ENCODE measurements around the gene CACHD1. TPM values are rescaled to one million over a fixed set of nuclear protein-coding genes. Genes with fewer than 3 reads are reported as not detected.

The CACHD1 gene
- total RNA-seq, 1 experiment from 2014 or later = 8.4 TPM

DNA sequence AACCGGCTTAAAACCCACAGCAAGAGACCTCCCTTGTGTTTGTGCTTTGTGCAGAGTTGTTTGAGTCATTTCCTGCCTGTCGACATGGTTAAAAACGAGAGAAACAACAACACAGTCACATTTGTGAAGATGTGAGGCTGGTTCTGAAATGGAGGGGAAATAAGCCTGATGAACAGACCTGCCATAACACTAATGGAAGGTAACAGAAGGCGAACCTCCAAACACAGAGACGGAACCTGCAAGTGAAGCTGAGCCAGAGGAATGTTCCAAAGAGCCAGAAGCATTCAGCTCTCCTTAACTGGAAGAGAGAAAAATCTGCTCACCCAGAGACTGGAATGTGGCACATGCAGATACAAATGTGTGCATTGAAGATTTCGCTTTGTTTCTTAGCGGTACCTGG lies 221.7 kb downstream of the CACHD1 start (continued):
- no peak for TF ChIP-seq REST (IDR thresholded peaks at IDR 0.05; ENCODE audit: low read depth)
- no peak for TF ChIP-seq EZH2 (IDR thresholded peaks at IDR 0.05)
- TF ChIP-seq SP1 (IDR thresholded peaks at IDR 0.05; ENCODE audit: low read depth) = no peak
- TF ChIP-seq EGR1 (IDR thresholded peaks at IDR 0.05; ENCODE audit: low read depth) = no peak

DNA sequence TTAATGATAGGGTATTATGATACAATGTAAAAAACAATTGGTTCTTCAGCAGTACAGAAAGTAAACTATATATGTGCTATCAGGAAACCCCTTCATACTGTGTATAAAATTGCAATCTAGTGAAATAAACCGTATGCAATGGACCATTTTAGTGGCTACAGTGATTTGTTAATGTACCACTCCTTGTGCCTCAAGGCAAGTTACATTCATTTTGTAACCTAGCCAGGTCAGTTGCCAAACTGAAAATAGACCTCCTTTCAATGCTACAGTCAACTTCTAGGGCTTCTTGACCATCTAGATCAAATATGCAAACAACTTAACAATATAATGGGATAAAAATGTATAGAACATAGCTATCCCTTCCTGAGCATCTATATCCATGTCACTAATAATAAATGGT lies 223.0 kb downstream of the CACHD1 start:
- H3K36me3 ChIP-seq (ENCODE audit: control insufficient read depth in 1 of 2, insufficient read depth in 2 of 2, low read length in 2 of 2) = peaks cover 0 to 2% of the 10 kb centered on the region in 2 experiments; a peak in 1 of 4 replicates
- CTCF ChIA-PET = no interaction called here
- no peak for DNase-seq (ENCODE audit: low read depth, low spot score)

More for the DNA sequence above, 223.0 kb downstream of the CACHD1 start:
- H3K27ac ChIP-seq (ENCODE audit: low read depth, low read length) = no peak overlapping the region
- ChIA-PET POLR2A (no interaction called here), RAD21 (ENCODE audit: low non-redundant PET in 1 of 2, low total read pairs in 2 of 2, uncharacterized antibody in 2 of 2, unreplicated experiment in 2 of 2) (no interaction called here)
- H3K79me2 ChIP-seq (ENCODE audit: insufficient read depth, low read length) = no peaks in the 10 kb centered on the region
- no peak overlapping the region for H3K4me2 ChIP-seq (ENCODE audit: low read length)
- no peaks in the 10 kb centered on the region for H3K9me3 ChIP-seq (ENCODE audit: control insufficient read depth in 1 of 2, insufficient read depth in 1 of 2, low read depth in 1 of 2, low read length in 2 of 2)
- no peak overlapping the region for H3K9ac ChIP-seq (ENCODE audit: low read length)
- no peak overlapping the region for H2AFZ ChIP-seq (ENCODE audit: low read depth, low read length, poor library complexity, severe bottlenecking)
- TF ChIP-seq FOSL1 (IDR thresholded peaks at IDR 0.05; ENCODE audit: low read depth) (no peak), JUND (IDR thresholded peaks at IDR 0.05) (no peak), ZNF274 (IDR thresholded peaks at IDR 0.05; ENCODE audit: low read depth, low read length) (no peak), ELF1 (IDR thresholded peaks at IDR 0.05; ENCODE audit: borderline replicate concordance, low read depth) (no peak), EZH2phosphoT487 (IDR thresholded peaks at IDR 0.05; ENCODE audit: borderline replicate concordance) (no peak), POLR2A (IDR thresholded peaks at IDR 0.05; ENCODE audit: borderline replicate concordance, extremely low read depth, insufficient read depth, insufficient read length) (no peak), EZH2 (IDR thresholded peaks at IDR 0.05) (no peak), POLR2AphosphoS5 (IDR thresholded peaks at IDR 0.05; ENCODE audit: low read depth, low read length) (no peak), YY1 (IDR thresholded peaks at IDR 0.05; ENCODE audit: extremely low read depth, insufficient replicate concordance, low read depth, low read length) (no peak), EGR1 (IDR thresholded peaks at IDR 0.05; ENCODE audit: low read depth) (no peak), ZFX (IDR thresholded peaks at IDR 0.05) (no peak), CEBPB (IDR thresholded peaks at IDR 0.05; ENCODE audit: low read depth) (no peak), RAD21 (IDR thresholded peaks at IDR 0.05; ENCODE audit: low read depth) (no peak), TCF7L2 (IDR thresholded peaks at IDR 0.05; ENCODE audit: borderline replicate concordance, extremely low read depth, insufficient read depth, insufficient read length) (no peak), SIN3A (IDR thresholded peaks at IDR 0.05; ENCODE audit: low read depth) (no peak)
- TF ChIP-seq, protein P1, sequence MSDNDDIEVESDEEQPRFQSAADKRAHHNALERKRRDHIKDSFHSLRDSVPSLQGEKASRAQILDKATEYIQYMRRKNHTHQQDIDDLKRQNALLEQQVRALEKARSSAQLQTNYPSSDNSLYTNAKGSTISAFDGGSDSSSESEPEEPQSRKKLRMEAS (IDR thresholded peaks at IDR 0.05) = no peak
- TF ChIP-seq, protein P2, sequence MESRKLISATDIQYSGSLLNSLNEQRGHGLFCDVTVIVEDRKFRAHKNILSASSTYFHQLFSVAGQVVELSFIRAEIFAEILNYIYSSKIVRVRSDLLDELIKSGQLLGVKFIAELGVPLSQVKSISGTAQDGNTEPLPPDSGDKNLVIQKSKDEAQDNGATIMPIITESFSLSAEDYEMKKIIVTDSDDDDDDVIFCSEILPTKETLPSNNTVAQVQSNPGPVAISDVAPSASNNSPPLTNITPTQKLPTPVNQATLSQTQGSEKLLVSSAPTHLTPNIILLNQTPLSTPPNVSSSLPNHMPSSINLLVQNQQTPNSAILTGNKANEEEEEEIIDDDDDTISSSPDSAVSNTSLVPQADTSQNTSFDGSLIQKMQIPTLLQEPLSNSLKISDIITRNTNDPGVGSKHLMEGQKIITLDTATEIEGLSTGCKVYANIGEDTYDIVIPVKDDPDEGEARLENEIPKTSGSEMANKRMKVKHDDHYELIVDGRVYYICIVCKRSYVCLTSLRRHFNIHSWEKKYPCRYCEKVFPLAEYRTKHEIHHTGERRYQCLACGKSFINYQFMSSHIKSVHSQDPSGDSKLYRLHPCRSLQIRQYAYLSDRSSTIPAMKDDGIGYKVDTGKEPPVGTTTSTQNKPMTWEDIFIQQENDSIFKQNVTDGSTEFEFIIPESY (IDR thresholded peaks at IDR 0.05; ENCODE audit: extremely low read depth, insufficient replicate concordance, low read length) = no peak
- TF ChIP-seq, protein P3, sequence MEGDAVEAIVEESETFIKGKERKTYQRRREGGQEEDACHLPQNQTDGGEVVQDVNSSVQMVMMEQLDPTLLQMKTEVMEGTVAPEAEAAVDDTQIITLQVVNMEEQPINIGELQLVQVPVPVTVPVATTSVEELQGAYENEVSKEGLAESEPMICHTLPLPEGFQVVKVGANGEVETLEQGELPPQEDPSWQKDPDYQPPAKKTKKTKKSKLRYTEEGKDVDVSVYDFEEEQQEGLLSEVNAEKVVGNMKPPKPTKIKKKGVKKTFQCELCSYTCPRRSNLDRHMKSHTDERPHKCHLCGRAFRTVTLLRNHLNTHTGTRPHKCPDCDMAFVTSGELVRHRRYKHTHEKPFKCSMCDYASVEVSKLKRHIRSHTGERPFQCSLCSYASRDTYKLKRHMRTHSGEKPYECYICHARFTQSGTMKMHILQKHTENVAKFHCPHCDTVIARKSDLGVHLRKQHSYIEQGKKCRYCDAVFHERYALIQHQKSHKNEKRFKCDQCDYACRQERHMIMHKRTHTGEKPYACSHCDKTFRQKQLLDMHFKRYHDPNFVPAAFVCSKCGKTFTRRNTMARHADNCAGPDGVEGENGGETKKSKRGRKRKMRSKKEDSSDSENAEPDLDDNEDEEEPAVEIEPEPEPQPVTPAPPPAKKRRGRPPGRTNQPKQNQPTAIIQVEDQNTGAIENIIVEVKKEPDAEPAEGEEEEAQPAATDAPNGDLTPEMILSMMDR (IDR thresholded peaks at IDR 0.05 in 2 of 3, conservative IDR thresholded peaks at IDR 0.05 in 1 of 3; ENCODE audit: borderline replicate concordance in 1 of 3, insufficient read depth in 1 of 3, low read depth in 2 of 3, low read length in 2 of 3) = no peak
- H3K27me3 ChIP-seq (ENCODE audit: insufficient read depth, low read length) = no peaks in the 10 kb centered on the region
- no TSS peak for BruUV-seq (replicated peaks)
- H4K20me1 ChIP-seq (ENCODE audit: insufficient read depth) = no peaks in the 10 kb centered on the region
- H3K4me3 ChIP-seq (replicated peaks in 1 of 2; ENCODE audit: low read depth in 1 of 2, low read length in 2 of 2) = no peak overlapping the region
- H3K4me1 ChIP-seq (ENCODE audit: control insufficient read depth in 1 of 2, insufficient read depth in 2 of 2, low read length in 2 of 2) = no peaks in the 10 kb centered on the region
- H3K9me2 ChIP-seq (ENCODE audit: insufficient read depth) = no peaks in the 10 kb centered on the region
- ATAC-seq = no peak
- intact Hi-C loops (cut with micrococcal nuclease) = no loop called here

Data from HCT116 (cell line).